HG03159 (cell line): ENCODE measurements around the gene FAM13A.
A peak's percentile ranks its signal among the peaks of the same experiment; 100 is the strongest.
"Not testable (repeated sequence)": the region's sequence is repeated elsewhere in the genome, so short reads cannot be mapped to it uniquely, and the experiment has no call there.

Experiments
- ATAC-seq: cut with Tn5 transposase; IDR thresholded peaks from one replicate; pipeline ENCODE4 v1.9.1; 2021; ENCODE audit warnings: mild to moderate bottlenecking, moderate library complexity; ENCODE audit not compliant: unreplicated experiment

Gene FAM13A

DNA sequence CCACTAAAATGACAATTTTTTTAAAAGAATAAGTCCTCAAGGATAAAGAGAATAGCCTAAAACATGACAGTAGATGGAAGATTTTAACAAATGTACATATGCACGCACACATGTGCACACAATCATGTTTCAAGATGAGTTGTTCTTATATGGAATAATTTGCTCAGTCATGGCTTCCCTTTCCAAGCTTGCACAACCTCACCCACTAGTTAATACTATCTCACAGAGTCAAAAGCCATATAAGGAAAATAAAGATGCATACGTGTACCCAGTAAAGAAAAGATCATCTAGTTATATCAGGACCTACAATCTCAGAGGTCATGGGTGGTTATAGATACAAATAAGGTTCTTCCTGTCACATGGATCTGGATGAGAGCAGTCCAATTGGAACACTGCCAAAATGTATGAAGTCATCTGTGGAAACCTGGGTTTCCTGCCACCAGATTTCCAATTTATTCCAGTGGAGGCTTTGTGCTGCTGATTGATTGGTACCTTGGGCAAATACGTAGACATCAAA, 56.1 kb downstream of the FAM13A start:
- ATAC-seq: no peak

DNA sequence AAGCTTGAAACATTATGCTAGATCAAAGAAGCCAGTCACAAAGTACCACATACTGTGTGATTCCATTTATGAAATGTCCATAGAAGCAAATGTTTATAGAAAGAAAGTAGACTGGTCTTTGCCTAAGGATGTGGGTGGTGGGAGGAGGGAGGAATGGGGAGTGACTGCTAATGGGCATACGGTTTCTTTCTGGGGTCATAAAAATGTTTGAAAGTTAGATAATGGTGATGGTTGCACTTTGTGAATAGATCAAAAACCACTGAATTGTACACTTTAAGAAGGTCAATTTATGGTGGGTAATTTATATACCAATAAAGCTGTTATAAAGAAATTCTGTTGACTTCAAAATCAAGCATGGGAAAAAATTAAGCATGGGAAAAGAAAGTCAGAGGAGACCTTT, 56.6 kb downstream of the FAM13A start:
- ATAC-seq: no peak

DNA sequence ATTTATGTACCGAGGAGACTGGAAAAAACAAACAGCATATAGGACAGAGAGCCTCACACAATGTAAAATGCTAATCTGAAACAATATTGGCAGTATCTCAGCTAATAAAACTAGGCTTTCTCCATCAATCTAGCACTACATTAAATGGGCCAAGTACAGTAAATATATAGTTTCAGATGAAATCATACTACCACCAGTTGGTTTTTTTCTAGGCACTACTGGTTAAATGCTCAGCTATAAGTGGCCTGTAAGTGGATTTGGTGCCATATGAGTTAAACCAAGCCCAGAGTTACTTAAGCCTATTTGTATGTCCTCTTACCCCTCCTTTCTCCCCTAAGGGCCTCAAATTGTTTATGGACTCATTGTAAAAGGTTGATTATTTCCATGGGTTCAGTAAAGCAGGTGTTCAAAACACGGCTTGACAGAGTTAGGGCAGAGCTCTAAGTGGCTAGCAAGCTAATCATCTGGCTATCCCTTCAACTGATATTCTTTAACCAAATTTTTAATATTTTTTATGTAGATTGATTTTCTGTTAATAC, 57.5 kb downstream of the FAM13A start:
- ATAC-seq: no peak

- ATAC-seq: no peak
Observed at GRCh38 chr4:88998891-88999290, 58.1 kb downstream of the FAM13A start.

DNA sequence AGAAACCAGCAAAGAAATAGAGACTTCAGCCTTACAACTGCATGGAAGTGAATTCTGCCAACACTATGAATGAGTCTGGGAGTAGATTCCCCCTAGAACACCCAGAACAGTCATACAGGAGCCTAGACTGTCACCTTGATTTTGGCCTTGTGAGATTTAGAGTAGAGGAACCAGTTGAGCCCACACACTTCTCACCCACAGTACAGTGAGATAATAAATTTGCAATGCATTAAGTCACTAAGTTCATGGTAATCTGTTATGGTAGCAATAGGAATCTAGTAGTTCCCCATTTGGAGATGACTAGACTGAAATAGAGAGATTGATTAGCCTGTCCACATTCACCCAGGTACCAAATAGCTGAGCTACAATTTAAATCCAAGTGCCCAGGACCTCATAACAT, 59.0 kb downstream of the FAM13A start:
- ATAC-seq: no peak

DNA sequence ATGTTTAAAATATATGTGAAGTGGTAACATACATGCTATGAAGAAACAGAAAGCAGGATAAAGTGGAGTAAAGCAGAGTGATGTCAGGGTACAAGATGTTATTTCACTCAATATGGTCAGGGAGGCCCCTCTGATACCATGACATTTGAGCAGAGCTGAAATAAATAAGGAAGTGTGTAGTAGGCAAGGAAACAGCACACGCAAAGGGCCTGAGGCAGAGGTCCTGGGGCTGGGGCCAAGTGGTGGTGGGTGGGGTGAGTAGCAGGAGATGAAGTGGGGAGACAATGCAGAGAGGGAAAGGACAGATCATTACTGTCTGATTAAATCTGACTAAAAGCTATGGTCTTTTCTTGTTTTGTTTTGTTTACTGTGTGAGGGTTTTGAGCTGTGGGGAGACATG, 61.1 kb downstream of the FAM13A start:
- no peak for ATAC-seq

GRCh38 chr4:88995257-88995656, 61.7 kb downstream of the FAM13A start:
- not testable (repeated sequence) for ATAC-seq

DNA sequence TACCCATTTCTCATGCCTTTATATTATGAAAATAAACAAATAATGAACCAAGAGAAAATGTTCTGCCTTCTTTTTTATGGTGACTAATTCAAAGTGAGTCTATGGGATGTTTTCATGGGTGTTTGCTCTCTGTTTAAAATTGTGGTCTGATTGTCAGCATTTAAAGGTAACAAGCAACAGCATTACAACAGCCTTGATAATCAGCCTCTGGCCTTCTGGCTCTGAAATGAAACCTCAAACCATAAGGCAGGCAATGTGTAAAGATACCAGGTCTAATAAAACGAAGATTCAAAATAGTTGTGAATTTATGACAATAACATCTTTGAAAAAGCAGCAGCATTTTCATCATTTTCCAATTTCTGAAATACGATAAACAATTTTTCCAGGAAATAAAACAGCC, 63.7 kb downstream of the FAM13A start:
- ATAC-seq: no peak

DNA sequence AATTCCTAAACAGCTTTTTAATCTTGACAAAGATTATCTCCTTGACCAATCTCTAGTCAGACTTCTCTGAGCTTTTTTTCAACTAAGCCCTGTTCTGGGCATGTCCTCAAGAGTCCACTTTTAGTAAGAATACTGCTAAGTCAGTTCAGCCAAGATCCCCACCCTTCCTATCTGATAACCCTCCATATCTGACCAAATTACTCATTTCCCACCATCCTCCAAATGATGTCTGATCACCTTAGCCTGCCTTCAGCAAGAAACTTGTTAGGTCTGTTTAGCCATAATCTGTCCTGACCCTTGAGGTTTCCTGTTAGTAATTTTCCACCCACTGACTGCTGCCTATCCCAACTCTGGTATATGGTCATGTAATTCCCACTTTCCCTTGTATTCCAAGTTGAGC, 65.2 kb downstream of the FAM13A start:
- no peak for ATAC-seq

GRCh38 chr4:88989990-88990389, 67.0 kb downstream of the FAM13A start:
- no peak for ATAC-seq

DNA sequence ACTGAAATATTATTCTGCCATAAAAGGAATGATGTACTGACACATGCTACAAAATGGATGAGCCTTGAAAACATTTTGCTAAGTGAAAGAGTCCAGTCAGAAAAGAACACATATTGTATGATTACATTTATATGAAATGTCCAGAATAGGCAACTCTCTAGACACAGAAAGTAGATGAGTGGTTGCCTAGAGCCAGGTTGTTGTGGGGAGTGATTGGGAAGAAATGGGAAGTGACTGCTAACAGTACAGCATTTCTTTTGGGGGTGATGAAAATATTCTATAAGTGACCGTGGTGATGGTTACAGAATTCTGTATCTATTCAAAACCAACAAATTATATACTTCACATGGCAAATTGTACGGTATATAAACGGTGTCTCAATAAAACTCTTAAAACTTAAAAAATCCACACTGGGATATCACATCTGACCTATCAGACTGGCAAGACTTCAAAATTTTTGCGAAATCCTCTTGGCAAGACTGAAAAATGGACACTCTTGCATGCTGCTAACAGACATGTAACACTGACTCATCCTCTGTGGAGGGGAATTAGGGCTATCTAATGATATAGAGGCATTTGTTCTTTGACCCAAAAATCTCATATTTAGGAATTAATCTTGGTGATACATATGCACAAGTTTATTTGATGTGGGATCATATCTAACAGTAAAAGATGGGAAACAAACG, 71.8 kb downstream of the FAM13A start:
- no peak for ATAC-seq

GRCh38 chr4:88982757-88983156, 74.2 kb downstream of the FAM13A start:
- ATAC-seq: no peak

- ATAC-seq: peak; percentile 75
Observed at GRCh38 chr4:88981993-88982392, 75.0 kb downstream of the FAM13A start.

DNA sequence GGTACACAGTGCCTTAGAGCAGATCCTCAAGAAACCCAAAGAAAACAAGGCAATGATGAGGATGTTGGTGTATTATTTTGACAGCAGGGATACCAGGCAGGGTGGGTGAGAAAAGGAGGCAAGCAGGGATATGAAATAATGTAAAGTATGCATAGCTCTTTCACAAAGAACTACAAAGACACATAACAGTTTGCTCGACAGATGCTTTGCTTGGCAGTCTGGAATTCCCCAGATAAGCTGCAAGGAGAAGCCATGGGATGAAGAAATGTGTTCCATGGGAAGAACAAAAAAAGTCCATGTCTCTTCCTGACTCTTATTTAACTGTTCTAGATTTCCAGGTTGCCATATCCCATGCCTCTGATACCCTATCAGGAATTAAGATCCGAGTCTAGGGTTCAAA, 75.4 kb downstream of the FAM13A start:
- no peak for ATAC-seq

DNA sequence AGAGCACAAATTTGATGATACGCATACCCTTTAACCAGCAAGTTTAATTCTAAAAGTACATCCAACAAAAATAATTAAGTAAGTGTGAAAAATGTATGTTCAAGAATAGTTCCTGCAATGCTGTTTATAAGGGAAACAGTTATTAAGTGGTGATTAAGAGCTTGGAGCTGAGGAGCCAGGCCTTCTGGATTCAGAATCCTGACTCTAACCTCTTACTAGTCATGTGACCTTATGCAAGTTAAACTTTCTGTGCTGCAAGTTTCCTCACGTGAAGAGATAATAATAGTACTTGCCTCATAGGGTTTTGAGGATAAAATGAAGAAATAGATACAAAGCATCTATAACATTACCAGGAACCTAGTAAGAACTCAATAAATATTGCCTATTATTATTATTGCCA, 77.7 kb downstream of the FAM13A start:
- no peak for ATAC-seq

DNA sequence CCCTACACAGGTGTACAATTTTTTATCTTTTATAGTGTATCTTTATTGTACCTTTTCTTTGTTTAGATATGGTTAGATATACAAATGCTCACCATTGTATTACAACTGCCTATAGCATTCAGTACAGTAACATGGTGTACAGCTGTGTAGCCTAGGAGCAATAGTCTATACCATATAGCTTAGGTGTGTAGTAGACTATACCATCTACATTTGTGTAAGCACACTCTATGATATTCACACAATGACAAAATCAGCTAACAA, 80.3 kb downstream of the FAM13A start:
- ATAC-seq: no peak

DNA sequence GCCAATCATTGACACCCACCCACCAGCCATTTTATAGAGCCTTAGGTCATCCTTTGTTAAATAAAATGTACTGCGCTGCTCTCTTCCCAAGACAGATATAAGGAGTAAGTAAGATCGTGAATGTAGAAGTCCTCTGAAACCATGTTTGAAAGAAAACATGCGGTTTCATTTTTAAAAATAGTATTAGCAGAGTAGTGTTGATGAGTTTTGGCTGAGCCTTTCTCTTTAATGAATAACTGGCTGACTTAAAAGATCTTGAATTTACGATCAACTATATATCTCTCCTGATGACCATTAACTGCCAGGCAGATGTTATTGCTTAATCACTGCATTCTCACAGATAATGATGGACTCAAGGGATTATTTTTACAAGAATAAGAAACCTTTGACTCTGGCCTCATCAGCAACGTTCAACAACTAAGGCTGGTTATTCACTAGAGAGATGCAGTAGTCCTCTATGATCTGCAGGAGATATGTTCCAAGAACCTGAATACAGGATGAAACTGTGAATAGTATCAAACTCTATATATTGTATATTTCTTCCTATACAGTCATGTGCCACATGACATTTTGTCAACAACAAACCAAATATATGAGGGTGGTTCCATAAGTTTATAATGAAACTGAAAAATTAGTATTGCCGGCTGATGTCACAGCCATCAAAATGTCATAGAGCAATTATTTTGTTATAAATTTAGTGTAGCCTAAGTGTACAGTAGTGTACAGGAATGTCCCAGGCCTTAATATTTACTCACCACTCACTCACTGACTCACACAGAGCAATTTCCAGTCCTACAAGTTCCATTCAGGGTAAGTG, 80.8 kb downstream of the FAM13A start:
- no peak for ATAC-seq

GRCh38 chr4:88971536-88971935, 85.4 kb downstream of the FAM13A start:
- ATAC-seq: no peak

DNA sequence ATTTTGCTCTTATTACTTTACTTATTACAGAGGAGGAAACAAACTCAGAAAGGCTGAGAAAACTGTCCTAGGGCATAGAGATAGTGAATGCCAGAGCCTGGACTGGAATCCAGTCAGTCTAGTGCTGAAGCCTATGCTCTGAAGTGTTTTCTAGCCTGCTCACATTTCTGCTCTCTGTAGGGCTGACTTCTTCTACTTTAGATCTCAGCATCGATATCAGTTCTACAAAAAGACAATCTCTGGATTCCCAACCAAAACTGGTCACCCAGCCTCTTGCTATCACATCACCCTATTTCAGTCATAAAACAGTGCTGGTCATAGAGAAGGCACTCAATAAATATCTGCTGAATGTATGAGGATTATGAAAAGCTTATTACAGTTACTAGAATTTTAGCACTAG, 87.2 kb downstream of the FAM13A start:
- no peak for ATAC-seq

GRCh38 chr4:88969271-88969670, 87.7 kb downstream of the FAM13A start:
- ATAC-seq: no peak

GRCh38 chr4:88967883-88968331, 89.1 kb downstream of the FAM13A start:
- no peak for ATAC-seq

- no peak for ATAC-seq
Observed at GRCh38 chr4:88965053-88965452, 91.9 kb downstream of the FAM13A start.
